Neural cell (in vitro differentiated cells): ENCODE results near the gene MGLL.

Experiments used
- EZH2 ChIP-seq: fragments of 200-600, 300-800 bp; shearing (Covaris generic), sonication (generic); IDR thresholded peaks from 2 replicates; pipeline ENCODE4 v1.6.1; 2014; ENCODE audit warnings: antibody characterized with exemption, low read length, borderline replicate concordance, mild to moderate bottlenecking; ENCODE audit not compliant: insufficient read depth, poor library complexity, severe bottlenecking
- RAD21 ChIP-seq: fragments of 450-650 bp; conservative IDR thresholded peaks from 2 replicates; pipeline ENCODE4 v1.6.1; 2014; ENCODE audit warnings: antibody characterized with exemption, mild to moderate bottlenecking, moderate library complexity
- TAF1 ChIP-seq: IDR thresholded peaks from 2 replicates; pipeline ENCODE4 v1.6.1; 2012; ENCODE audit warnings: low read depth
- TF ChIP-seq, protein P1 (sequence below): fragments of 450-650 bp; IDR thresholded peaks from 2 replicates; pipeline ENCODE4 v1.5.1; 2014; ENCODE audit warnings: antibody characterized with exemption, mild to moderate bottlenecking, moderate library complexity; ENCODE audit not compliant: poor library complexity, severe bottlenecking

DNA sequence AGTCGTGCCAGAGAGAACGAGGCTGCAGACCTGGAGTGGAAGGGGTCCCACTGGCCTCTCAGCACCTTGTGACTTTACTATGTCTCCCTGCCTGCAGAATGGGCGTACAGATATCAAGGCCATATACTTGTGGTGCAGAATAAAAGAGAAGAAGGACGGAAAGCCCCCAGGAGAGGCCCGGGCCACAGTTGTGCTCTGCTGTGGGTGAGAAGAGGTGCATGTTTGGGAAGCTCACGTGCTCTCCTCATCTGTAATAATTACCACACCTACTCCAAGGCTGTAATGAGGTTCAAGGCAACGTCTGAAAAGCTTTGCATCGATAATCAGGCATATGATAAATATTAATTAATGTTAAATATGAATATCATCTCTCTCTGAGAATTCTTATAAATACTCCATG, 58.0 kb downstream of the MGLL start:
- TF ChIP-seq, protein P1, sequence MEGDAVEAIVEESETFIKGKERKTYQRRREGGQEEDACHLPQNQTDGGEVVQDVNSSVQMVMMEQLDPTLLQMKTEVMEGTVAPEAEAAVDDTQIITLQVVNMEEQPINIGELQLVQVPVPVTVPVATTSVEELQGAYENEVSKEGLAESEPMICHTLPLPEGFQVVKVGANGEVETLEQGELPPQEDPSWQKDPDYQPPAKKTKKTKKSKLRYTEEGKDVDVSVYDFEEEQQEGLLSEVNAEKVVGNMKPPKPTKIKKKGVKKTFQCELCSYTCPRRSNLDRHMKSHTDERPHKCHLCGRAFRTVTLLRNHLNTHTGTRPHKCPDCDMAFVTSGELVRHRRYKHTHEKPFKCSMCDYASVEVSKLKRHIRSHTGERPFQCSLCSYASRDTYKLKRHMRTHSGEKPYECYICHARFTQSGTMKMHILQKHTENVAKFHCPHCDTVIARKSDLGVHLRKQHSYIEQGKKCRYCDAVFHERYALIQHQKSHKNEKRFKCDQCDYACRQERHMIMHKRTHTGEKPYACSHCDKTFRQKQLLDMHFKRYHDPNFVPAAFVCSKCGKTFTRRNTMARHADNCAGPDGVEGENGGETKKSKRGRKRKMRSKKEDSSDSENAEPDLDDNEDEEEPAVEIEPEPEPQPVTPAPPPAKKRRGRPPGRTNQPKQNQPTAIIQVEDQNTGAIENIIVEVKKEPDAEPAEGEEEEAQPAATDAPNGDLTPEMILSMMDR, result no peak
- TF ChIP-seq RAD21, result no peak
- TF ChIP-seq TAF1, result no peak
- TF ChIP-seq EZH2, result no peak
